GM18870 (cell line): Measurements from ENCODE around the gene KCNT2.
A peak's percentile ranks its signal among the peaks of the same experiment; 100 is the strongest.

Experiments
- ATAC-seq: cut with Tn5 transposase; IDR thresholded peaks from one replicate; pipeline ENCODE4 v1.9.1; 2021; ENCODE audit warnings: moderate library complexity; ENCODE audit not compliant: unreplicated experiment

The KCNT2 gene

GRCh38 chr1:196403803-196404690 is 204.2 kb downstream of the KCNT2 start:
- no peak for ATAC-seq

- ATAC-seq, result no peak
Measured at GRCh38 chr1:196401891-196402290, 206.3 kb downstream of the KCNT2 start.

- ATAC-seq, result no peak
Measured at GRCh38 chr1:196401452-196401833, 206.8 kb downstream of the KCNT2 start.

- no peak for ATAC-seq
Measured at GRCh38 chr1:196400478-196401451, 207.5 kb downstream of the KCNT2 start.

GRCh38 chr1:196399713-196400112 is 208.5 kb downstream of the KCNT2 start:
- ATAC-seq, result no peak

- ATAC-seq, result no peak
Measured at GRCh38 chr1:196393742-196394141, 214.5 kb downstream of the KCNT2 start.

- ATAC-seq, result no peak
Measured at GRCh38 chr1:196393282-196393681, 215.0 kb downstream of the KCNT2 start.

GRCh38 chr1:196387766-196388165 is 220.5 kb downstream of the KCNT2 start:
- no peak for ATAC-seq

GRCh38 chr1:196385109-196385508 is 223.1 kb downstream of the KCNT2 start:
- ATAC-seq, result no peak

GRCh38 chr1:196382383-196382782 is 225.9 kb downstream of the KCNT2 start:
- ATAC-seq, result no peak

- ATAC-seq, result peak; percentile 50
Measured at GRCh38 chr1:196381544-196381943, 226.7 kb downstream of the KCNT2 start.

GRCh38 chr1:196380316-196380715 is 227.9 kb downstream of the KCNT2 start:
- no peak for ATAC-seq

- ATAC-seq, result no peak
Measured at GRCh38 chr1:196377811-196378210, 230.4 kb downstream of the KCNT2 start.

- peak; percentile 41 for ATAC-seq
Measured at GRCh38 chr1:196376630-196377328, 231.5 kb downstream of the KCNT2 start.

- no peak for ATAC-seq
Measured at GRCh38 chr1:196373798-196374197, 234.4 kb downstream of the KCNT2 start.

- peak; percentile 80 for ATAC-seq
Measured at GRCh38 chr1:196372896-196373536, 235.2 kb downstream of the KCNT2 start.

GRCh38 chr1:196367838-196368237 is 240.4 kb downstream of the KCNT2 start:
- ATAC-seq, result no peak

GRCh38 chr1:196366817-196367495 is 241.3 kb downstream of the KCNT2 start:
- ATAC-seq, result no peak

GRCh38 chr1:196361112-196361714 is 247.0 kb downstream of the KCNT2 start:
- ATAC-seq, result no peak

GRCh38 chr1:196357913-196358312 is 250.3 kb downstream of the KCNT2 start:
- no peak for ATAC-seq
